NB4 (cell line): ENCODE results near the gene ROBO2.

Source experiments
- CTCF ChIP-seq: IDR thresholded peaks from one replicate; pipeline ENCODE4 v1.5.1; 2012; ENCODE audit warnings: low read depth, low read length
- POLR2A ChIP-seq: IDR thresholded peaks from 2 replicates; pipeline ENCODE4 v1.6.1; 2011; ENCODE audit warnings: mild to moderate bottlenecking; ENCODE audit not compliant: insufficient read length; ENCODE audit errors: extremely low read depth

- no peak for TF ChIP-seq POLR2A
- TF ChIP-seq CTCF: no peak
These were observed 452.1 kb downstream of the ROBO2 start for GRCh38 chr3:77491961-77492360.
